ENCODE data around the gene KRTAP4-3. TPM values are rescaled to one million over a fixed set of nuclear protein-coding genes. Genes with fewer than 3 reads are reported as not detected.

Gene KRTAP4-3
- total RNA-seq (not detected), polyA plus RNA-seq (not detected)
- long read RNA-seq, donor 1: 0 reads
- long read RNA-seq, donor 2: 0 reads
- long read RNA-seq, donor 3: 0 reads

GRCh38 chr17:41168121-41168520, at the start of gene KRTAP4-3:
TSS of gene KRTAP4-3 (minus strand) at chr17:41168221. CDS start at chr17:41168172, 49 bp downstream.
- H3K4me3 ChIP-seq: no peak within 1 kb of the TSS
- intact Hi-C loops (cut with DNase I): loop anchor here in 1 of 4 donors (5.0 kb wide), 1 partner anchor 66 kb away; the partner anchor contains the start of gene KRTAP4-16
- H3K9me3 ChIP-seq: no peaks in the 10 kb centered on the region
- H3K27ac ChIP-seq: no peak within 1 kb of the TSS
- 8 to 29% (median 15%) methylated on average over 1 of the region's 1 CpG for WGBS, 3 donors
- H3K27me3 ChIP-seq: no peaks in the 10 kb centered on the region
- no peaks in the 10 kb centered on the region for H3K36me3 ChIP-seq
- DNase-seq: no peak
- TF ChIP-seq POLR2A (IDR thresholded peaks at IDR 0.05): no peak
- H3K4me1 ChIP-seq (ENCODE audit: insufficient read depth): no peaks in the 10 kb centered on the region

DNA sequence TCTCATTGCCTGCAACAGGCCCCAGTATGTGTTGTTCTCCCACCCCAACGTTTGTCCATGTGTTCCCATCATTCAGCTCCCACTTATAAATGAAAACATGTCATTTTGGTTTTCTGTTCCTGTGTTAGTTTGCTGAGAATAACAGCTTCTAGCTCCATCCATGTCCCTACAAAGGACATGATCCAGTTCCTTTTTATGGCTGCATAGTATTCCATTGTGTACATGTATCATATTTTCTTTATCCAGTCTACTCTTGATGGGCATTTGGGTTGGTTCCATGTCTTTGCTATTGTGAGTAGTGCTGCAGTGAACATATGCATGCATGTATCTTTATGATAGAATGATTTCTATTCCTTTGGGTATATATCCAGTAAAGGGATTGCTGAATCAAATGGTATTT, 47.7 kb upstream of the KRTAP4-3 start:
- intact Hi-C loops (cut with DNase I): no loop called here
- no peak overlapping the region for H3K4me3 ChIP-seq
- H3K27me3 ChIP-seq: no peaks in the 10 kb centered on the region
- no peak overlapping the region for H3K27ac ChIP-seq
- WGBS, 3 donors: 74 to 83% (median 77%) methylated on average over 1 of the region's 1 CpG
- DNase-seq: no peak
- TF ChIP-seq POLR2A (IDR thresholded peaks at IDR 0.05) (no peak), EP300 (IDR thresholded peaks at IDR 0.05) (no peak)
- TF ChIP-seq, protein P1, sequence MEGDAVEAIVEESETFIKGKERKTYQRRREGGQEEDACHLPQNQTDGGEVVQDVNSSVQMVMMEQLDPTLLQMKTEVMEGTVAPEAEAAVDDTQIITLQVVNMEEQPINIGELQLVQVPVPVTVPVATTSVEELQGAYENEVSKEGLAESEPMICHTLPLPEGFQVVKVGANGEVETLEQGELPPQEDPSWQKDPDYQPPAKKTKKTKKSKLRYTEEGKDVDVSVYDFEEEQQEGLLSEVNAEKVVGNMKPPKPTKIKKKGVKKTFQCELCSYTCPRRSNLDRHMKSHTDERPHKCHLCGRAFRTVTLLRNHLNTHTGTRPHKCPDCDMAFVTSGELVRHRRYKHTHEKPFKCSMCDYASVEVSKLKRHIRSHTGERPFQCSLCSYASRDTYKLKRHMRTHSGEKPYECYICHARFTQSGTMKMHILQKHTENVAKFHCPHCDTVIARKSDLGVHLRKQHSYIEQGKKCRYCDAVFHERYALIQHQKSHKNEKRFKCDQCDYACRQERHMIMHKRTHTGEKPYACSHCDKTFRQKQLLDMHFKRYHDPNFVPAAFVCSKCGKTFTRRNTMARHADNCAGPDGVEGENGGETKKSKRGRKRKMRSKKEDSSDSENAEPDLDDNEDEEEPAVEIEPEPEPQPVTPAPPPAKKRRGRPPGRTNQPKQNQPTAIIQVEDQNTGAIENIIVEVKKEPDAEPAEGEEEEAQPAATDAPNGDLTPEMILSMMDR (IDR thresholded peaks at IDR 0.05): no peak
- H3K4me1 ChIP-seq (ENCODE audit: insufficient read depth): no peaks in the 10 kb centered on the region
- H3K36me3 ChIP-seq: no peaks in the 10 kb centered on the region
- H3K9me3 ChIP-seq: no peaks in the 10 kb centered on the region

DNA sequence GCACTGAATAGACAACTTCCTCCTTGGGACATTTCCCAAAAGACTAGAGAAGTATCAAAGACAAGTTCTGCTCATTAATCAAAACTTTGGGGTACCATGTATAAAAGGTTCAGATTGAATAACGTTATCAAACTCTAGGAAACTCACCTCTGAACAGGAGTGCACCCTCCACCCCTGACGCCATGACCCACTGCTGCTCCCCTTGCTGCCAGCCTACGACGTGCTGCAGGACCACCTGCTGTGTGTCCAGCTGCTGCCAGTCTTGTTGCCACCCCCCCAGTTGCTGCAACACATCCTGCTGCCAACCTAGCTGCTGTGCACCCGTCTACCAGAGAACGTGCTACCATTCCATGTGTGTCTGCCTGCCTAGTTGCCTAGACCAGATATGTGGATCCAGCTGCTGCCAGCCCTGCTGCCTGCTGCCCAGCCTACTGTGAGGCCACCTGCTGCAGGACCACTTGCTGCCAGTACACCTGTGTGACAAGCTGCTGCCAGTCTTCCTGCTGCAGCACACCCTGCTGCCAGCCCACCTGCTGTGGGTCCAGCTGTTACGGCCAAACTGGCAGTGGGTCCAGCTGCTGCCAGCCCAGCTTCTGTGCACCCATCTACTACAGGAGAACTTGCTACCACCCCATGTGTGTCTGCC, 44.6 kb upstream of the KRTAP4-3 start:
- H3K27me3 ChIP-seq: no peaks in the 10 kb centered on the region
- no peak overlapping the region for H3K4me3 ChIP-seq
- H3K9me3 ChIP-seq: no peaks in the 10 kb centered on the region
- intact Hi-C loops (cut with DNase I): no loop called here
- WGBS, 3 donors: 56 to 73% (median 63%) methylated on average over 7 of the region's 7 CpGs
- no peak for DNase-seq
- no peaks in the 10 kb centered on the region for H3K4me1 ChIP-seq (ENCODE audit: insufficient read depth)
- H3K36me3 ChIP-seq: no peaks in the 10 kb centered on the region
- H3K27ac ChIP-seq: no peak overlapping the region
- TF ChIP-seq POLR2A (IDR thresholded peaks at IDR 0.05) (no peak), EP300 (IDR thresholded peaks at IDR 0.05) (no peak)
- TF ChIP-seq, protein P1 (IDR thresholded peaks at IDR 0.05): no peak

- WGBS, 3 donors: 2 to 14% (median 4%) methylated on average over 1 of the region's 1 CpG
- Histone ChIP-seq H3K27ac (no peak overlapping the region), H3K36me3 (no peaks in the 10 kb centered on the region), H3K27me3 (no peaks in the 10 kb centered on the region), H3K4me3 (no peak overlapping the region), H3K9me3 (no peaks in the 10 kb centered on the region), H3K4me1 (ENCODE audit: insufficient read depth) (no peaks in the 10 kb centered on the region)
- intact Hi-C loops (cut with DNase I): no loop called here
- TF ChIP-seq, protein P1 (IDR thresholded peaks at IDR 0.05): no peak
- TF ChIP-seq EP300 (IDR thresholded peaks at IDR 0.05) (no peak), POLR2A (IDR thresholded peaks at IDR 0.05) (no peak)
- DNase-seq: no peak
These were observed 43.9 kb upstream of the KRTAP4-3 start for GRCh38 chr17:41211845-41212466.
